ENCODE results near the gene AFF2. TPM values are rescaled to one million over a fixed set of nuclear protein-coding genes. Genes with fewer than 3 reads are reported as not detected.

Gene AFF2
- total RNA-seq, 4 donors from 2014 or later = 0.09 to 2.5 (median 0.65) TPM

DNA sequence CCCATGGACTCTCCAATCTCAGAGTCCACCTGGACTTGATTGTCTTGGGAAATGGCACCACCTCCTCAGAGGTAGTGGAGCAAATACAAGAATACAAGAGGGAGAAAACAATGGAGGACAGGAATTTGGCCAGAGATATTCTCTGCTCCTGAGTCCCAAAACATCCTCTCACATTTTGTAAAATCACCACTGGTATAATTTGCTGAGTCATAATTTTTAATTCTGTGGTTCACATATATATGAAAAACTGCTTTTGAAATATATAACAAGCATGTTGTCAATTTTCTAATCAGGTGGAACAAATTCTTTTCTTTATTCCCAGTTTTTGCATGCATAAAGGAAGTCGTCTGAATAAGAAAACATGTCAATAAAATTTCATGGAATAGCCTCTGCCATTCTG lies 356.1 kb downstream of the AFF2 start:
- no peak for TF ChIP-seq POLR2A (IDR thresholded peaks at IDR 0.05)
- TF ChIP-seq, protein P1, sequence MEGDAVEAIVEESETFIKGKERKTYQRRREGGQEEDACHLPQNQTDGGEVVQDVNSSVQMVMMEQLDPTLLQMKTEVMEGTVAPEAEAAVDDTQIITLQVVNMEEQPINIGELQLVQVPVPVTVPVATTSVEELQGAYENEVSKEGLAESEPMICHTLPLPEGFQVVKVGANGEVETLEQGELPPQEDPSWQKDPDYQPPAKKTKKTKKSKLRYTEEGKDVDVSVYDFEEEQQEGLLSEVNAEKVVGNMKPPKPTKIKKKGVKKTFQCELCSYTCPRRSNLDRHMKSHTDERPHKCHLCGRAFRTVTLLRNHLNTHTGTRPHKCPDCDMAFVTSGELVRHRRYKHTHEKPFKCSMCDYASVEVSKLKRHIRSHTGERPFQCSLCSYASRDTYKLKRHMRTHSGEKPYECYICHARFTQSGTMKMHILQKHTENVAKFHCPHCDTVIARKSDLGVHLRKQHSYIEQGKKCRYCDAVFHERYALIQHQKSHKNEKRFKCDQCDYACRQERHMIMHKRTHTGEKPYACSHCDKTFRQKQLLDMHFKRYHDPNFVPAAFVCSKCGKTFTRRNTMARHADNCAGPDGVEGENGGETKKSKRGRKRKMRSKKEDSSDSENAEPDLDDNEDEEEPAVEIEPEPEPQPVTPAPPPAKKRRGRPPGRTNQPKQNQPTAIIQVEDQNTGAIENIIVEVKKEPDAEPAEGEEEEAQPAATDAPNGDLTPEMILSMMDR (IDR thresholded peaks at IDR 0.05) = no peak
- Histone ChIP-seq H3K4me1 (no peaks in the 10 kb centered on the region), H3K4me3 (no peak overlapping the region), H3K36me3 (no peaks in the 10 kb centered on the region), H3K27ac (no peak overlapping the region), H3K27me3 (no peaks in the 10 kb centered on the region), H3K9me3 (no peaks in the 10 kb centered on the region)
- no peak for DNase-seq
- intact Hi-C loops (cut with DNase I) = no loop called here
- WGBS, 2 donors = 11 to 38% methylated on average over 1 of the region's 1 CpG

DNA sequence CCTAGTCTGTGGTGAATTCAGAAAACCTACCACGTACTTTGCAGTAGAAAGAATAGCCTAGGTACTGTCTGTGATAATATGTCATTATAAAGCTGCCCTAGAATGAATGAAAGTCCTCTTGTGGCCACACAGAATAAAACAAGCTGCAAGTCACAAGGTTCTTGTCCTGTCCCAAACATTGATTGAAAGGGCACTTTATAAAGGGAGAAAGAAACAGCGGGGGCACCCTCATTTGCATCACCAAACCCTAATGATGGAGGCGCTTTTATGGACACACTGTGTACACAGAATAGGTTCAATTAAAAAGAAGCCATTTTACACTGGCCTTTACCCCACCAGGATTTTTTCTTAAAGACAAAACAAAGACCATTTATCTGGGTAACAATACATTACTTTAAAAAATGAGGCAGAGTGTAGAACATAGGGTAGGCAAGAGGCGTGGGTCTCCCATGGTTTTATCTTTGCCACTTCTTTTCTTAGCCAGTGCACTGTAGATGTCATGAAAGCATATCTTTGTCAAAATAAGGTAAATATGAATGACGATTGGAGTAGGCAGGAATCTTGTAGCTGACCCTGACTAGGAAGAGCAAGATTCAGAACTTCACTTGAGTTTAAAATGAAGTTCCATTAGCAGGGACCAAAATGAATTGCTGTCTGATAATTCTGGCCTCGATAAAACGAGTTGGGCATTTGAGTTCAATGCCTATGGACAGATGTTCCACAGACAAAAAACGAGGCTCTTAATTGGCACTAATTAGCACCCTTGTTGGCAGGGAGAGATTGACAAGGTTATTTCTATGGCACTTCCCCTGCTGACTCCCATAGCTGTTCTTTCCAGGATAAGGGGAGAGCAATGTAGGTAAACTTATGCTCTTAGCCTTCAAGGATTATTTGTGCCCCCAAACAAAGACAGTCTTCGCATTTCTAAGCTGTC lies 365.1 kb downstream of the AFF2 start:
- TF ChIP-seq, protein P1 (IDR thresholded peaks at IDR 0.05) = no peak
- TF ChIP-seq POLR2A (IDR thresholded peaks at IDR 0.05) = no peak
- Histone ChIP-seq H3K4me3 (no peak overlapping the region), H3K9me3 (no peaks in the 10 kb centered on the region), H3K36me3 (no peaks in the 10 kb centered on the region), H3K4me1 (no peaks in the 10 kb centered on the region), H3K27ac (no peak overlapping the region), H3K27me3 (no peaks in the 10 kb centered on the region)
- intact Hi-C loops (cut with DNase I) = no loop called here
- WGBS, 2 donors = 49 to 65% methylated on average over 9 of the region's 9 CpGs
- no peak for DNase-seq

DNA sequence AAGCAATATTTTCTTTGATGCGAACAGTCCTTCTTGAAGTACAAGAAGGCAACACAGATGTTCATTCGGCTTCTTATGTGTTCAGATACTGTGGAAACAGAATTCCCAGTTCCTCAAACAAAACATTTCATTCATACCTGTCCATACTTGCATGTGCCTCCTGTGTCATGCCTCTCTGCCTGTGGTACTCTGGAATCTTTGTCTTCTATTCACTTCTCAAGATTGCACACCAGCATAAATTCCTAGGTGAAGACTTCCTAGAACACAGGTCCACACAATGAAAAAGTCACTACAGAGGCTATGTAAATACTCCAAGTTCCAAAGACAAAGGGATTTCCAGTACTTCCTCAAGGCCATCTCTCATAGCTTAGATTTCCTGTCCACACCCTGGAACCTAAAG lies 367.2 kb downstream of the AFF2 start:
- H3K27ac ChIP-seq = no peak overlapping the region
- no peaks in the 10 kb centered on the region for H3K36me3 ChIP-seq
- H3K4me3 ChIP-seq = no peak overlapping the region
- no peaks in the 10 kb centered on the region for H3K9me3 ChIP-seq
- WGBS, 2 donors = 61 to 74% methylated on average over 2 of the region's 2 CpGs
- no peaks in the 10 kb centered on the region for H3K4me1 ChIP-seq
- no peak for DNase-seq
- H3K27me3 ChIP-seq = no peaks in the 10 kb centered on the region
- intact Hi-C loops (cut with DNase I) = no loop called here
- no peak for TF ChIP-seq POLR2A (IDR thresholded peaks at IDR 0.05)
- TF ChIP-seq, protein P1 (IDR thresholded peaks at IDR 0.05) = no peak

DNA sequence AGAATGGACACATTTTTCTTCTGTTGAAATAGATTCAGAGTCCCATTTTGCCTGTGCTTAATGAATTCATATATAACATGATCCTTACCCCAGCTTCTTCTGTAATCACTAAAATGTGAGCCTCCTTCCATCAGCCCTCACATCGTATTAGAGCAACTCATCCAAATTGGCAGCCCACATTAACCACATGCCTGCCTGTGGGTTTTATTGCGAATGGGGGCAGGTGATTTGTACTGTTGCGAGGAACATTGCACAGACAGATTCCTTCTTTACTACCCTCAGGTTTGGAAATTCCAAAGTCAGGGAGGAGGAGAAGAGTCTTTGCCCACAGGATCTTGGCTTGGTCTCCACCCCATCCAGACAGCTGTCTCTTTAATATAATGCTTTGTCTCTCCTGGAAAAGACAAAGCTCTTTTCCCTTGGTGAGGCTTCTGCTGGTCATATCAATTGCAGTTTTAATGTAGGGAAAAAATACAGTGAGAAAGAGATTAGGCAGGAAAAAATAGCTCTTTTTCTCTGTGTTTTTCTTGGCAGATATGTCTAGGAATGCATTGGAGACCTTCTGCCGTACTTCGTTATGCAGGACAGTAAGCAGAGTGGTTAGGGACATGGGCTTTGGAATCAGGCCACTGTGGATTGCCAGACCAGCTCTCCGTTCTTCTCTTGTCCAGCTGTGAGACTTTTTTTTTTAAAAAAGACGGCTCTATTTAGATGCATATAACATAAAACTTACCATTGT lies 371.2 kb downstream of the AFF2 start:
- WGBS, 2 donors = 52 to 77% methylated on average over 5 to 7 of the region's 7 CpGs
- Histone ChIP-seq H3K4me3 (no peak overlapping the region), H3K36me3 (no peaks in the 10 kb centered on the region), H3K4me1 (no peaks in the 10 kb centered on the region), H3K27me3 (no peaks in the 10 kb centered on the region), H3K9me3 (no peaks in the 10 kb centered on the region), H3K27ac (no peak overlapping the region)
- DNase-seq = no peak
- intact Hi-C loops (cut with DNase I) = no loop called here
- no peak for TF ChIP-seq POLR2A (IDR thresholded peaks at IDR 0.05)
- TF ChIP-seq, protein P1 (IDR thresholded peaks at IDR 0.05) = no peak

DNA sequence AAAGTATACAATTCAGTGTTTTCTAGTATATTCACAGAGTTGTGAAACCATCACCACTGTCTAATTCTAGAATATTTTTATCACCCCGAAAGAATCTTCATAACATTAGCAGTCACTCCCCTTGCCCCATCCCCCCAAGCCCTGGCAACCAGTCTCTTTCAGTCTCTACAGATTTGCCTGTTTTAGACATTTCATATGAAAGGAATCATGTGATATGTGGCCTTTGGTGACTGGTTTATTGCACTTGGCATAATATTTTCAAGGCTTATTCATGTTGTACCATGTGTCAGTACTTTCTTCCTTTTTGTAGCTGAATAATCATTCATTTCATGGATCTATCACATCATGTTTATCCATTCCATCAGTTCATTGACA lies 371.7 kb downstream of the AFF2 start:
- no peaks in the 10 kb centered on the region for H3K36me3 ChIP-seq
- WGBS, 2 donors = 27 to 44% methylated on average over 1 of the region's 1 CpG
- no peak overlapping the region for H3K4me3 ChIP-seq
- H3K4me1 ChIP-seq = no peaks in the 10 kb centered on the region
- intact Hi-C loops (cut with DNase I) = no loop called here
- no peak overlapping the region for H3K27ac ChIP-seq
- H3K27me3 ChIP-seq = no peaks in the 10 kb centered on the region
- TF ChIP-seq, protein P1 (IDR thresholded peaks at IDR 0.05) = no peak
- TF ChIP-seq POLR2A (IDR thresholded peaks at IDR 0.05) = no peak
- no peak for DNase-seq
- no peaks in the 10 kb centered on the region for H3K9me3 ChIP-seq

All from esophagus squamous epithelium (tissue), 5 donors.